Measurements from ENCODE around the gene VPS8. TPM values are rescaled to one million over a fixed set of nuclear protein-coding genes. Genes with fewer than 3 reads are reported as not detected.

VPS8 gene
- total RNA-seq, 1 experiment from 2014 or later = 72.3 TPM

DNA sequence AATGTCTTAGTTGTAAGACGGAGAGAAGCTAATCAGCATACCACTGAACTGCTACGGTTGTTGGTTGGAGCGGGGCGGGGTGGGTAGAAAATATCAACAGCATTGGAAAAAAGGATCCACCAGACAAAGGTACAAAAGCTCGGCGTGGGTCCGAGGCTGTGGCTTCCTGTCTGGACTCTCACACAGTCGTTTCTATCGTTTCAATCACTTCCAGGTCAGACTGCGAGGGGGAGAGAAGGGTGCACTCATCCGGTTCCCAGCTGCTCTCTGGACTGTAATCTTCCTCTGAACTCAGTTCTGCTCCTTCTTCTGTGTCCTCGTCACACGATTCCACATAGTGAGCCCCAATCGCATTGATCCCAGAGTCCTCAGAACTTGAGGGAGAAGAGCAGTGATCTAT, 270.9 kb downstream of the VPS8 start:
- POLR2A ChIA-PET = no interaction called here
- DNase-seq (ENCODE audit: low read depth, low spot score) = no peak
- no peak for ATAC-seq
- Histone ChIP-seq H3K9me3 (ENCODE audit: control insufficient read depth, insufficient read depth, low read depth, low read length) (no peaks in the 10 kb centered on the region), H3K4me1 (ENCODE audit: control insufficient read depth, insufficient read depth, low read length) (no peaks in the 10 kb centered on the region), H3K27me3 (ENCODE audit: control insufficient read depth, insufficient read depth, low read length) (peaks cover 21% of the 10 kb centered on the region), H3K27ac (ENCODE audit: low read length) (no peak overlapping the region), H3K4me3 (ENCODE audit: low read depth in 2 of 2, low read length in 2 of 2) (no peak overlapping the region), H3K36me3 (ENCODE audit: control insufficient read depth, insufficient read depth, low read length) (no peaks in the 10 kb centered on the region)
- no peak for TF ChIP-seq TCF7L2 (IDR thresholded peaks at IDR 0.05; ENCODE audit: low read depth, low read length)
- TF ChIP-seq, protein P1, sequence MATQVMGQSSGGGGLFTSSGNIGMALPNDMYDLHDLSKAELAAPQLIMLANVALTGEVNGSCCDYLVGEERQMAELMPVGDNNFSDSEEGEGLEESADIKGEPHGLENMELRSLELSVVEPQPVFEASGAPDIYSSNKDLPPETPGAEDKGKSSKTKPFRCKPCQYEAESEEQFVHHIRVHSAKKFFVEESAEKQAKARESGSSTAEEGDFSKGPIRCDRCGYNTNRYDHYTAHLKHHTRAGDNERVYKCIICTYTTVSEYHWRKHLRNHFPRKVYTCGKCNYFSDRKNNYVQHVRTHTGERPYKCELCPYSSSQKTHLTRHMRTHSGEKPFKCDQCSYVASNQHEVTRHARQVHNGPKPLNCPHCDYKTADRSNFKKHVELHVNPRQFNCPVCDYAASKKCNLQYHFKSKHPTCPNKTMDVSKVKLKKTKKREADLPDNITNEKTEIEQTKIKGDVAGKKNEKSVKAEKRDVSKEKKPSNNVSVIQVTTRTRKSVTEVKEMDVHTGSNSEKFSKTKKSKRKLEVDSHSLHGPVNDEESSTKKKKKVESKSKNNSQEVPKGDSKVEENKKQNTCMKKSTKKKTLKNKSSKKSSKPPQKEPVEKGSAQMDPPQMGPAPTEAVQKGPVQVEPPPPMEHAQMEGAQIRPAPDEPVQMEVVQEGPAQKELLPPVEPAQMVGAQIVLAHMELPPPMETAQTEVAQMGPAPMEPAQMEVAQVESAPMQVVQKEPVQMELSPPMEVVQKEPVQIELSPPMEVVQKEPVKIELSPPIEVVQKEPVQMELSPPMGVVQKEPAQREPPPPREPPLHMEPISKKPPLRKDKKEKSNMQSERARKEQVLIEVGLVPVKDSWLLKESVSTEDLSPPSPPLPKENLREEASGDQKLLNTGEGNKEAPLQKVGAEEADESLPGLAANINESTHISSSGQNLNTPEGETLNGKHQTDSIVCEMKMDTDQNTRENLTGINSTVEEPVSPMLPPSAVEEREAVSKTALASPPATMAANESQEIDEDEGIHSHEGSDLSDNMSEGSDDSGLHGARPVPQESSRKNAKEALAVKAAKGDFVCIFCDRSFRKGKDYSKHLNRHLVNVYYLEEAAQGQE (IDR thresholded peaks at IDR 0.05; ENCODE audit: insufficient read depth in 1 of 2, low read depth in 2 of 2, low read length in 1 of 2) = no peak
- TF ChIP-seq SIN3A (IDR thresholded peaks at IDR 0.05; ENCODE audit: borderline replicate concordance, insufficient read depth, low read depth, low read length) = no peak
- TF ChIP-seq, protein P2, sequence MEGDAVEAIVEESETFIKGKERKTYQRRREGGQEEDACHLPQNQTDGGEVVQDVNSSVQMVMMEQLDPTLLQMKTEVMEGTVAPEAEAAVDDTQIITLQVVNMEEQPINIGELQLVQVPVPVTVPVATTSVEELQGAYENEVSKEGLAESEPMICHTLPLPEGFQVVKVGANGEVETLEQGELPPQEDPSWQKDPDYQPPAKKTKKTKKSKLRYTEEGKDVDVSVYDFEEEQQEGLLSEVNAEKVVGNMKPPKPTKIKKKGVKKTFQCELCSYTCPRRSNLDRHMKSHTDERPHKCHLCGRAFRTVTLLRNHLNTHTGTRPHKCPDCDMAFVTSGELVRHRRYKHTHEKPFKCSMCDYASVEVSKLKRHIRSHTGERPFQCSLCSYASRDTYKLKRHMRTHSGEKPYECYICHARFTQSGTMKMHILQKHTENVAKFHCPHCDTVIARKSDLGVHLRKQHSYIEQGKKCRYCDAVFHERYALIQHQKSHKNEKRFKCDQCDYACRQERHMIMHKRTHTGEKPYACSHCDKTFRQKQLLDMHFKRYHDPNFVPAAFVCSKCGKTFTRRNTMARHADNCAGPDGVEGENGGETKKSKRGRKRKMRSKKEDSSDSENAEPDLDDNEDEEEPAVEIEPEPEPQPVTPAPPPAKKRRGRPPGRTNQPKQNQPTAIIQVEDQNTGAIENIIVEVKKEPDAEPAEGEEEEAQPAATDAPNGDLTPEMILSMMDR (IDR thresholded peaks at IDR 0.05) = no peak
- TF ChIP-seq POLR2AphosphoS5 (IDR thresholded peaks at IDR 0.05; ENCODE audit: low read depth, low read length) = no peak
- intact Hi-C loops (cut with micrococcal nuclease; ENCODE audit: unreplicated experiment) (no loop called here), in situ Hi-C loops (cut with HindIII; ENCODE audit: low pct_unique_long_range_greater_than_20kb, low sequenced_read_pairs) (no loop called here)
- CTCF ChIA-PET = no interaction called here
- BruUV-seq (replicated peaks) = no TSS peak

DNA sequence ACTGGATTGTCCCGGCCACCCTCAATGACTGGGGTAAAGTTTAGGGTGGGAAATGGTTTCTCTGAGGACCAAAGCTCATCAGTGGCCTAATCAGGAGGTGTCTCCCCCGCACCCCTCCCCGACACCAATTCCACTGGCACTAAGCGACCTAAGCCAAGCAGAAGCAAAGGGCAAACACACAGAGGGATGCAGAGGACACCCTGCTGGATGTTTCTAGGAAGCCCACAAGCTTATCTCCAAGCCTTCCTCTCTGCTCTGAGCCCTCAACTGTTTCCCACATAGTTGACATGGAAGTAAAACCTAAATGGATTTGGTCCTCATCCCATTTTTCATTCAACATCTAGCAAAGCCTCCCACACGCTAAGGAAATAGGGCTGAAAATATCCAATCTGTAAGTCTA, 272.4 kb downstream of the VPS8 start:
- POLR2A ChIA-PET = no interaction called here
- no peaks in the 10 kb centered on the region for H3K36me3 ChIP-seq (ENCODE audit: control insufficient read depth, insufficient read depth, low read length)
- CTCF ChIA-PET = no interaction called here
- no peak for TF ChIP-seq POLR2AphosphoS5 (IDR thresholded peaks at IDR 0.05; ENCODE audit: low read depth, low read length)
- TF ChIP-seq, protein P1 (IDR thresholded peaks at IDR 0.05; ENCODE audit: insufficient read depth in 1 of 2, low read depth in 2 of 2, low read length in 1 of 2) = no peak
- no peaks in the 10 kb centered on the region for H3K4me1 ChIP-seq (ENCODE audit: control insufficient read depth, insufficient read depth, low read length)
- H3K9me3 ChIP-seq (ENCODE audit: control insufficient read depth, insufficient read depth, low read depth, low read length) = no peaks in the 10 kb centered on the region
- H3K27ac ChIP-seq (ENCODE audit: low read length) = no peak overlapping the region
- BruUV-seq (replicated peaks) = no TSS peak
- ATAC-seq (no peak), DNase-seq (ENCODE audit: low read depth, low spot score) (no peak)
- no peak overlapping the region for H3K4me3 ChIP-seq (ENCODE audit: low read depth in 2 of 2, low read length in 2 of 2)
- intact Hi-C loops (cut with micrococcal nuclease; ENCODE audit: unreplicated experiment) = no loop called here
- H3K27me3 ChIP-seq (ENCODE audit: control insufficient read depth, insufficient read depth, low read length) = peaks cover 17% of the 10 kb centered on the region
- in situ Hi-C loops (cut with HindIII; ENCODE audit: low pct_unique_long_range_greater_than_20kb, low sequenced_read_pairs) = no loop called here

All from Panc1 (cell line).